Measurements from ENCODE around the gene C1orf159. TPM values are rescaled to one million over a fixed set of nuclear protein-coding genes. Genes with fewer than 3 reads are reported as not detected.

Gene C1orf159
- total and polyA plus RNA-seq, 10 of the 15 experiments (the other 5 are each of a cell fraction or from before 2014, with no cell fraction given), result 0.11 to 23.4 (median 8.0) TPM

DNA sequence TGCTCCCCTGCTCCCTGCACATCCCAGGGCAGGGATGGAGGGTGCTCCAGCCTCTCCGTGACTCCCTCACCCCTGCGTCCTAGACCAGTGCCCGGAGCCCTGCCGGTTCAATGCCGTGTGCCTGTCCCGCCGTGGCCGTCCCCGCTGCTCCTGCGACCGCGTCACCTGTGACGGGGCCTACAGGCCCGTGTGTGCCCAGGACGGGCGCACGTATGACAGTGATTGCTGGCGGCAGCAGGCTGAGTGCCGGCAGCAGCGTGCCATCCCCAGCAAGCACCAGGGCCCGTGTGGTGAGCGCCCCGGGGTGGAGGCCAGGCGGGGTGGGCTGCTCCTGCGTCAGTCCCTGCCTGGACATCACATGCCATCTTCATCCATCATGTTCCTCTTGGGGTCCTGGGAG lies 74.0 kb downstream of the C1orf159 start (continued):
- no peak for TF ChIP-seq ASH2L (IDR thresholded peaks at IDR 0.05; ENCODE audit: borderline replicate concordance, low read depth)
- no peak for TF ChIP-seq ZNF592 (IDR thresholded peaks at IDR 0.05)
- TF ChIP-seq IRF4 (IDR thresholded peaks at IDR 0.05; ENCODE audit: low read depth, low read length), result no peak
- TF ChIP-seq NR2C1 (IDR thresholded peaks at IDR 0.05), result no peak
- no peak for TF ChIP-seq SIX5 (IDR thresholded peaks at IDR 0.05; ENCODE audit: low read depth, low read length, severe bottlenecking)
- no peak for TF ChIP-seq YBX1 (IDR thresholded peaks at IDR 0.05)
- TF ChIP-seq SRF (IDR thresholded peaks at IDR 0.05; ENCODE audit: low read depth in 2 of 2, low read length in 2 of 2), result no peak
- no peak for TF ChIP-seq CBX3 (IDR thresholded peaks at IDR 0.05; ENCODE audit: borderline replicate concordance, low read depth)

GRCh38 chr1:1041092-1041523 lies 74.8 kb downstream of the C1orf159 start:
- Histone ChIP-seq H3K4me3 (no peak overlapping the region), H3K27ac (ENCODE audit: control insufficient read depth, insufficient read depth) (no peak overlapping the region), H4K20me1 (ENCODE audit: control insufficient read depth, insufficient read depth) (no peaks in the 10 kb centered on the region), H3K9ac (ENCODE audit: control insufficient read depth, insufficient read depth, low read length) (no peak overlapping the region), H3K4me1 (ENCODE audit: control insufficient read depth, insufficient read depth, low read length) (peaks cover 28% of the 10 kb centered on the region), H3K79me2 (ENCODE audit: control insufficient read depth, insufficient read depth, low read length) (no peaks in the 10 kb centered on the region), H3K27me3 (replicated peaks in 1 of 2; ENCODE audit: control insufficient read depth in 2 of 2, insufficient read depth in 2 of 2, low read length in 1 of 2) (no peaks in the 10 kb centered on the region), H3K4me2 (ENCODE audit: control insufficient read depth, insufficient read depth) (no peak overlapping the region), H3K36me3 (ENCODE audit: control insufficient read depth in 2 of 2, insufficient read depth in 2 of 2, low read length in 1 of 2) (peaks cover 0 to 13% of the 10 kb centered on the region in 2 experiments; a peak in 3 of 4 replicates), H2AFZ (ENCODE audit: control insufficient read depth, low read depth, low read length) (no peak overlapping the region), H3K9me3 (replicated peaks; ENCODE audit: control insufficient read depth, insufficient read depth, low read length) (no peaks in the 10 kb centered on the region)
- FAIRE-seq (no peak), DNase-seq (ENCODE audit: low read depth, low spot score) (no peak), ATAC-seq (no peak)
- POLR2A ChIA-PET, result interaction anchor here (0.5 to 2.4 kb wide), 3 partner anchors 10 to 39 kb away, joined by 3 to 9 read pairs (median 9); no protein-coding TSS in a partner anchor
- no TSS peak for BruUV-seq (replicated peaks)
- WGBS (ENCODE audit: insufficient coverage, insufficient replicate concordance, low lambda C conversion rate, missing lambda C conversion rate), result 89% methylated on average over 48 of the region's 60 CpGs
- no peak for TF ChIP-seq SREBF1 (IDR thresholded peaks at IDR 0.05; ENCODE audit: low read length)
- TF ChIP-seq MEF2B (IDR thresholded peaks at IDR 0.05; ENCODE audit: partially characterized antibody, poor library complexity, severe bottlenecking), result no peak
- peak; percentile 63 for TF ChIP-seq SMARCA5 (IDR thresholded peaks at IDR 0.05)
- no peak for TF ChIP-seq ZNF622 (IDR thresholded peaks at IDR 0.05)
- peak; percentile 21; the same call in 1 of the 2 replicates for TF ChIP-seq GATAD2B (conservative IDR thresholded peaks at IDR 0.05; ENCODE audit: low read depth)
- TF ChIP-seq HDGF (IDR thresholded peaks at IDR 0.05), result no peak
- TF ChIP-seq RBBP5 (conservative IDR thresholded peaks at IDR 0.05), result no peak
- no peak for TF ChIP-seq KLF5 (IDR thresholded peaks at IDR 0.05; ENCODE audit: partially characterized antibody)
- TF ChIP-seq KAT2A (conservative IDR thresholded peaks at IDR 0.05; ENCODE audit: control insufficient read depth, low read depth, low read length), result no peak
- TF ChIP-seq NFYA (IDR thresholded peaks at IDR 0.05; ENCODE audit: borderline replicate concordance, low read depth, low read length), result no peak
- no peak for TF ChIP-seq LARP7 (IDR thresholded peaks at IDR 0.05)
- TF ChIP-seq KDM1A (IDR thresholded peaks at IDR 0.05; ENCODE audit: borderline replicate concordance), result no peak
- TF ChIP-seq NR2F1 (conservative IDR thresholded peaks at IDR 0.05), result no peak
- RAD21 ChIA-PET (ENCODE audit: unreplicated experiment), result interaction anchor here (1.0 to 3.5 kb wide), 5 partner anchors 9 to 58 kb away, joined by 3 to 26 read pairs (median 5); no protein-coding TSS in a partner anchor
- SMC1A ChIA-PET (ENCODE audit: uncharacterized antibody, unreplicated experiment), result interaction anchor here (1.7 kb wide), 1 partner anchor 250 kb away, joined by 3 read pairs; no protein-coding TSS in a partner anchor
- CTCF ChIA-PET, result interaction anchor here (1.3 to 3.3 kb wide), 4 partner anchors 19 to 26 kb away, joined by 3 to 29 read pairs (median 8); no protein-coding TSS in a partner anchor
- intact Hi-C loops (cut with micrococcal nuclease; ENCODE audit: unreplicated experiment), result no loop called here
- in situ Hi-C loops (cut with MboI), result no loop called here

Data from GM12878 (cell line).